Measurements from ENCODE around the gene KCNS1. TPM values are rescaled to one million over a fixed set of nuclear protein-coding genes. Genes with fewer than 3 reads are reported as not detected.
"Not testable (repeated sequence)": the region's sequence is repeated elsewhere in the genome, so short reads cannot be mapped to it uniquely, and the experiment has no call there.

The KCNS1 gene
- total RNA-seq, 2 experiments from 2014 or later = 0.05 to 0.11 TPM

DNA sequence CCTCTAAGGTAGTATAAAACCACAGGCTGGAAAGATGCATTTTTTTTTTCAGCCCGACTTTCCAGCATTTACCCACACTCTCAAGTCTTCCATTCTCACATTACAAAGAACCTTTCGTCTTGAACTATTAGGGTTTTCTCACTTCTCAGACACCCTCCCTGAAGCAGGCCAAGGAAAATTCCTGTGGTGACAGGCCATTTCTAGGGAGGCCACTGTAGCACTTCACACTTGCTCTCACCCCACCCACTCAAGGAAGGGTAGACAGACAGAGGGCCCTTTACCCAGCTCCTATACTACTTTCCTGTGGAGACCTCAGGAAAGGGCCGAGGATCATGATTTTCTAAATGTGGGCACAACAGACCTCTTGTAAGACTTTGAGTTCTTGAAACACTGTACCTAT is 27.7 kb downstream of the KCNS1 start:
- ATAC-seq (no peak), DNase-seq (no peak)
- CTCF ChIA-PET = interaction anchor here (1.0 to 2.9 kb wide), 3 partner anchors 10 to 28 kb away, joined by 3 to 21 read pairs (median 9); no protein-coding TSS in a partner anchor
- H3K4me3 Mint-ChIP-seq = no peak overlapping the region
- no peaks in the 10 kb centered on the region for H3K4me1 Mint-ChIP-seq (ENCODE audit: low read depth)
- POLR2A ChIA-PET = no interaction called here
- no peak overlapping the region for H3K27ac Mint-ChIP-seq
- H3K9me3 Mint-ChIP-seq (ENCODE audit: insufficient read depth) = no peaks in the 10 kb centered on the region
- no peaks in the 10 kb centered on the region for H3K27me3 Mint-ChIP-seq (ENCODE audit: low read depth)
- peaks cover 66% of the 10 kb centered on the region for H3K36me3 Mint-ChIP-seq (ENCODE audit: low read depth)

- no peak for DNase-seq
- POLR2A ChIA-PET = no interaction called here
- Mint-ChIP-seq H3K27ac (peak overlapping the region; percentile 11), H3K4me1 (ENCODE audit: low read depth) (no peaks in the 10 kb centered on the region), H3K9me3 (ENCODE audit: insufficient read depth) (no peaks in the 10 kb centered on the region), H3K27me3 (ENCODE audit: low read depth) (no peaks in the 10 kb centered on the region), H3K4me3 (no peak overlapping the region), H3K36me3 (ENCODE audit: low read depth) (peaks cover 70% of the 10 kb centered on the region)
- CTCF ChIA-PET = interaction anchor here (0.8 to 2.9 kb wide), 9 partner anchors 7 to 221 kb away, joined by 3 to 21 read pairs (median 5); no protein-coding TSS in a partner anchor
- no peak for ATAC-seq
Measured at GRCh38 chr20:45072066-45072465, 28.9 kb downstream of the KCNS1 start.

GRCh38 chr20:45070932-45071632 is 29.8 kb downstream of the KCNS1 start:
- ATAC-seq (no peak), DNase-seq (no peak)
- Mint-ChIP-seq H3K27me3 (ENCODE audit: low read depth) (no peaks in the 10 kb centered on the region), H3K9me3 (ENCODE audit: insufficient read depth) (no peaks in the 10 kb centered on the region), H3K36me3 (ENCODE audit: low read depth) (peaks cover 69% of the 10 kb centered on the region), H3K4me1 (ENCODE audit: low read depth) (no peaks in the 10 kb centered on the region), H3K27ac (no peak overlapping the region), H3K4me3 (no peak overlapping the region)
- POLR2A ChIA-PET = interaction anchor here (0.7 kb wide), 1 partner anchor 128 kb away, joined by 3 read pairs; no protein-coding TSS in a partner anchor
- CTCF ChIA-PET = interaction anchor here (0.8 to 2.9 kb wide), 7 partner anchors 8 to 31 kb away, joined by 3 to 21 read pairs (median 5); no protein-coding TSS in a partner anchor

DNA sequence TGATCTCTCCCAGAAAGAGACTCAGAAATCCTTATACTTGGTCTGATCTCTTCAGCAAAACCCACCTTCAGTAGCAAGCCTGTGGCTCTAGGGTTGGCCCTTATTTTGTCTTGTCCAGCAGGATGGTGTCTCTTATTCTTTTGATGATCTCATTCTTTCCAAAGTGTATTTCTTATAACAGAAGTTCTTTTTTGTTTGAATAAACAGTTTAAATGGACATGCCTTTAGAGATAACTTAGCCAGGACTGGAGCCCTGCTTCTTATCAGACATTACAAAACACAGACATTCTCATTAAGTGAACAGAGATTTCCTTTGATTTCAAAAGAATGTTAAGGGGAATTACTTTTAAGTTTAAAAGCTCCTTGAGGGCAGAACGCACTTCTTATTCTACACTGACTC is 31.7 kb downstream of the KCNS1 start:
- Mint-ChIP-seq H3K27ac (no peak overlapping the region), H3K9me3 (ENCODE audit: insufficient read depth) (no peaks in the 10 kb centered on the region), H3K27me3 (ENCODE audit: low read depth) (no peaks in the 10 kb centered on the region), H3K4me3 (no peak overlapping the region), H3K4me1 (ENCODE audit: low read depth) (peaks cover 11% of the 10 kb centered on the region), H3K36me3 (ENCODE audit: low read depth) (peaks cover 69% of the 10 kb centered on the region)
- no peak for DNase-seq
- ChIA-PET CTCF (interaction anchor here (1.0 to 1.4 kb wide), 3 partner anchors 25 to 59 kb away, joined by 3 to 8 read pairs (median 3); no protein-coding TSS in a partner anchor), POLR2A (no interaction called here)
- ATAC-seq = no peak

GRCh38 chr20:45067558-45067957 is 33.4 kb downstream of the KCNS1 start:
- Mint-ChIP-seq H3K4me3 (no peak overlapping the region), H3K27me3 (ENCODE audit: low read depth) (no peaks in the 10 kb centered on the region), H3K36me3 (ENCODE audit: low read depth) (peaks cover 68% of the 10 kb centered on the region), H3K9me3 (ENCODE audit: insufficient read depth) (no peaks in the 10 kb centered on the region), H3K27ac (no peak overlapping the region), H3K4me1 (ENCODE audit: low read depth) (peaks cover 17% of the 10 kb centered on the region)
- CTCF ChIA-PET = interaction anchor here (1.2 to 3.8 kb wide), 4 partner anchors 12 to 28 kb away, joined by 3 to 20 read pairs (median 6); no protein-coding TSS in a partner anchor
- no peak for DNase-seq
- no peak for ATAC-seq
- POLR2A ChIA-PET = no interaction called here

GRCh38 chr20:45067087-45067486 is 33.8 kb downstream of the KCNS1 start:
- DNase-seq (no peak), ATAC-seq (no peak)
- no peak overlapping the region for H3K27ac Mint-ChIP-seq
- H3K9me3 Mint-ChIP-seq (ENCODE audit: insufficient read depth) = no peaks in the 10 kb centered on the region
- POLR2A ChIA-PET = no interaction called here
- peaks cover 71% of the 10 kb centered on the region for H3K36me3 Mint-ChIP-seq (ENCODE audit: low read depth)
- CTCF ChIA-PET = interaction anchor here (1.2 to 3.8 kb wide), 4 partner anchors 12 to 28 kb away, joined by 3 to 20 read pairs (median 6); no protein-coding TSS in a partner anchor
- no peak overlapping the region for H3K4me3 Mint-ChIP-seq
- H3K4me1 Mint-ChIP-seq (ENCODE audit: low read depth) = peaks cover 17% of the 10 kb centered on the region
- no peaks in the 10 kb centered on the region for H3K27me3 Mint-ChIP-seq (ENCODE audit: low read depth)

- H3K27ac Mint-ChIP-seq = no peak overlapping the region
- ATAC-seq = no peak
Measured at GRCh38 chr20:45066372-45066771, 34.6 kb downstream of the KCNS1 start.

GRCh38 chr20:45064812-45065211 is 36.1 kb downstream of the KCNS1 start:
- DNase-seq (no peak), ATAC-seq (no peak)
- Mint-ChIP-seq H3K36me3 (ENCODE audit: low read depth) (peaks cover 67% of the 10 kb centered on the region), H3K9me3 (ENCODE audit: insufficient read depth) (no peaks in the 10 kb centered on the region), H3K4me3 (no peak overlapping the region), H3K27ac (peak overlapping the region; percentile 55), H3K27me3 (ENCODE audit: low read depth) (no peaks in the 10 kb centered on the region), H3K4me1 (ENCODE audit: low read depth) (peaks cover 18% of the 10 kb centered on the region)
- ChIA-PET POLR2A (no interaction called here), CTCF (interaction anchor here (1.0 to 2.4 kb wide), 2 partner anchors 20 to 31 kb away, joined by 3 to 11 read pairs; no protein-coding TSS in a partner anchor)

More at GRCh38 chr20:45066372-45066771, 34.6 kb downstream of the KCNS1 start:
- Mint-ChIP-seq H3K4me1 (ENCODE audit: low read depth) (peaks cover 17% of the 10 kb centered on the region), H3K27me3 (ENCODE audit: low read depth) (no peaks in the 10 kb centered on the region), H3K36me3 (ENCODE audit: low read depth) (peaks cover 72% of the 10 kb centered on the region), H3K4me3 (no peak overlapping the region), H3K9me3 (ENCODE audit: insufficient read depth) (no peaks in the 10 kb centered on the region)
- POLR2A ChIA-PET = no interaction called here
- DNase-seq = no peak
- CTCF ChIA-PET = interaction anchor here (1.2 to 3.8 kb wide), 2 partner anchors 13 to 23 kb away, joined by 3 to 20 read pairs; no protein-coding TSS in a partner anchor

DNA sequence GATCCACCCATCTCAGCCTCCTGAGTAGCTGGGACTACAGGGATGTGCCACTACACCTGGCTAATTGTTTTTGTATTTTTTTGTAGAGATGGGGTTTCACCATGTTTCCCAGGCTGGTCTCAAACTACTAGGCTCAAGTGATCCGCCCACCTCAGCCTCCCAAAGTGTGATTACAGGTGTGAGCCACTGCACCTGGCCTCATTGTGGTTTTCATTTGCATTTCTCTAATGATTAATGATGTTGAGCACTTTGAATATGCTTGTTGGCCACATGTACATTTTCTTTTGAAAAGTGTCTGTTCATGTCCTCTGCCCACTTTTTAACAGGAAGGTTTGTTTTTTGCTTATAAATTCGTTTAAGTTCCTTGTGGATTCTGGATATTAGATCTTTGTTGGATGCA is 37.8 kb downstream of the KCNS1 start:
- DNase-seq; H3K27me3 Mint-ChIP-seq (ENCODE audit: low read depth); H3K4me3 Mint-ChIP-seq; H3K9me3 Mint-ChIP-seq (ENCODE audit: insufficient read depth); H3K27ac Mint-ChIP-seq; ATAC-seq; POLR2A ChIA-PET: not testable (repeated sequence)
- CTCF ChIA-PET = interaction anchor here (1.4 to 2.4 kb wide), 2 partner anchors 19 to 34 kb away, joined by 3 to 11 read pairs; no protein-coding TSS in a partner anchor
- H3K4me1 Mint-ChIP-seq (ENCODE audit: low read depth) = peaks cover 32% of the 10 kb centered on the region
- H3K36me3 Mint-ChIP-seq (ENCODE audit: low read depth) = peaks cover 66% of the 10 kb centered on the region

DNA sequence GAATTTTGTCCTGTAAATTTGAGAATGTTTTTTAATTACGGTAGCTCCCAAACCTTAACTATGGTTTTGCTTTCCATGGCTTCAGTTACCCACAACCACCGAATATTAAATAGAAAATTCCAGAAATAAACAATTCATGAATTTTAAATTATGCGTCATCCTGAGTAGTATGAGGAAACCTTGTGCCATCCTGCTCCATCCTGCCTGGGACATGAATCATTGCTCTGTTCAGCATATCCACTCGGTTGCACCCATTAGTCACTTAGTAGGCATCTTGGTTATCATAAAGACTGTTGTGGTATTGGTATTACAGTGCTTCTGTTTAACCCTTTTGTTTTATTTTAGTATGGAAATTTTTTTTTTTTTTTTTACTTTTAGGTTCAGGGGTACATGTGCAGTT is 39.7 kb downstream of the KCNS1 start:
- POLR2A ChIA-PET = no interaction called here
- no peak overlapping the region for H3K4me3 Mint-ChIP-seq

DNA sequence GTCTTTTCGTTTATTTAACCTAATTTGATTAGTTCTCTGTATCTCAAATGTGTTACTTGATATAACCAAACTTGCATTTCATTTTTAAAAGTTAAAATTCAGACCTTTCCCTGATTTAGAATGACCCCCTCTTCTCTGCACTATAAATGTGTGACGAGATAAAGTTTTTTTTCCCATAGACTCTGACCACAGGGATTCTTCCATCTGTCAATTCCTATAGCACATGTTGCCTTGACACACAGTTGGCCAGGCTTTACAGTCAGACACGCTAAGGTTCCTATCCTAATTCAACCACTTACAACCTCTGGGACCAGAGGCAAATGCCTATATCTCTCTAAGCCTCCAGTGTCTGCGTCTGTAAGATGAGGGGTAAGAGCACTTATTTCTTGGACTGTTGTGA is 40.6 kb downstream of the KCNS1 start:
- Mint-ChIP-seq H3K4me3 (no peak overlapping the region), H3K36me3 (ENCODE audit: low read depth) (peaks cover 63% of the 10 kb centered on the region), H3K27me3 (ENCODE audit: low read depth) (no peaks in the 10 kb centered on the region), H3K9me3 (ENCODE audit: insufficient read depth) (no peaks in the 10 kb centered on the region), H3K27ac (no peak overlapping the region), H3K4me1 (ENCODE audit: low read depth) (peaks cover 44% of the 10 kb centered on the region)
- no peak for ATAC-seq
- POLR2A ChIA-PET = interaction anchor here (0.7 kb wide), 1 partner anchor 212 kb away, joined by 3 read pairs; no protein-coding TSS in a partner anchor
- no peak for DNase-seq
- CTCF ChIA-PET = interaction anchor here (0.9 to 2.5 kb wide), 3 partner anchors 12 to 35 kb away, joined by 3 to 12 read pairs (median 4); no protein-coding TSS in a partner anchor

More for the DNA sequence above, 39.7 kb downstream of the KCNS1 start:
- CTCF ChIA-PET = interaction anchor here (0.9 to 2.5 kb wide), 2 partner anchors 17 to 34 kb away, joined by 3 to 12 read pairs; no protein-coding TSS in a partner anchor
- Mint-ChIP-seq H3K27ac (no peak overlapping the region), H3K27me3 (ENCODE audit: low read depth) (no peaks in the 10 kb centered on the region), H3K36me3 (ENCODE audit: low read depth) (peaks cover 62% of the 10 kb centered on the region), H3K4me1 (ENCODE audit: low read depth) (peaks cover 39% of the 10 kb centered on the region), H3K9me3 (ENCODE audit: insufficient read depth) (no peaks in the 10 kb centered on the region)
- ATAC-seq = no peak
- no peak for DNase-seq
